ENCODE results near the gene SYT4.
"Not testable (repeated sequence)": the region's sequence is repeated elsewhere in the genome, so short reads cannot be mapped to it uniquely, and the experiment has no call there.

Gene SYT4, protein sequence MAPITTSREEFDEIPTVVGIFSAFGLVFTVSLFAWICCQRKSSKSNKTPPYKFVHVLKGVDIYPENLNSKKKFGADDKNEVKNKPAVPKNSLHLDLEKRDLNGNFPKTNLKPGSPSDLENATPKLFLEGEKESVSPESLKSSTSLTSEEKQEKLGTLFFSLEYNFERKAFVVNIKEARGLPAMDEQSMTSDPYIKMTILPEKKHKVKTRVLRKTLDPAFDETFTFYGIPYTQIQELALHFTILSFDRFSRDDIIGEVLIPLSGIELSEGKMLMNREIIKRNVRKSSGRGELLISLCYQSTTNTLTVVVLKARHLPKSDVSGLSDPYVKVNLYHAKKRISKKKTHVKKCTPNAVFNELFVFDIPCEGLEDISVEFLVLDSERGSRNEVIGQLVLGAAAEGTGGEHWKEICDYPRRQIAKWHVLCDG

GRCh38 chr18:43277164-43277600, at the start of gene SYT4:
TSS of gene SYT4 (minus strand) at chr18:43277490. CDS start at chr18:43277281, 209 bp downstream.
- DNase-seq (ENCODE audit: low read depth in 2 of 2): no peak

DNA sequence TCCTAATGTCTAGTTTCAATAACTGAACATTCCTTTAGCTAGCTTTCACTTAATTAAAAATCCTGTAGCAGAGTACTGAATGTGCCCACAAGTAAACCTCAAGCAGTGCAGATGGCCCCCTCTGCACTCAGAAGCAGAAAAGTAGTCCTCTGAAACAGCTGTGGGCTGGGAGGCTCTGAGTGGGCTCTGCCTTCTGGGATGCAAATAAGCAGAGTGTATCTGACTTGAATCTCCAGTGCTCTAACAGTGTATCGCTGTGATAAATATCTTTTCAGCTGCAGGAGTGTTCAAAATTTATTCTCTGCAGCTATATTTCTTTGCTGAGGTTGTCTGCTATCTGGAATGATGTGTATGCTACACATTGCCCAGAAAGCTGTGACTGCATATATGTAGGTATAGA, 44.8 kb upstream of the SYT4 start:
- no peak for DNase-seq (ENCODE audit: low read depth in 2 of 2)

DNA sequence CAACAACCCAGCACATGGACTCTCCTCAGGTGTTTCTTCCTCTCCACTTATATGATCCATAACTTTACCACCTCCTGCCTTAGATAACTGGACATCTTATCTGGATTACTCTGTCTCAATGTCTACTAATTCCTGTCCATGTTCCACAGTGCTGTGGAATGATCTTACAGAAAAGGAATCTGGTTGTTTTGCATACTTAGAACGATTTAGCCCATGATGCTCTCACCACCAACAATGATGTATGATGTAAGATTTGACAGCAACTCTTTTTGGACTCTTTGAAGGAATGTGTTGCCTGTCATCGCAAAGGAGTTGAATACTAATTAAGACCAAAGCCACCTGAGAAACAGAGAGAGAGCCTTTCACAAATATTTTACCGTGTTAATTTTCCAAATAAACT, 37.7 kb upstream of the SYT4 start:
- no peak for DNase-seq (ENCODE audit: low read depth in 2 of 2)

DNA sequence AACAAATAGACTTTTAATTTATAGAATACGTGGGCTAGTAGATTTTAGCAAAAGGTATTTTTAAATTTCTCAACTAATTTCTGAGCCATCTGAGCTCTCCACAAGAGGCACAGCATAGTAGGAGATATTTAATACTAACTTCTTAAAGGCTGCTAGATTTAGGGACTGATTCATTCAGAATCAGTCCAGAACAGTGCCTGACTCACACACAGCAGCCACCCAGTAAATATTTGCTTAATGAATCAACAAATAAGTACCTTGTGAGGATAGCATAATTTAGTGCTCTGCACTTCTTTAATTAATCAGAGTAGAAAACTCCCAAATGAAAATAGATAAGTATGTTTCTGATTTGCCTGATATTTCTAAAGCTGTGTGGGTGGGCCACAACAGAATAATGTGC, 35.6 kb upstream of the SYT4 start:
- no peak for DNase-seq (ENCODE audit: low read depth in 2 of 2)

GRCh38 chr18:43310239-43310638, 32.9 kb upstream of the SYT4 start:
- DNase-seq (ENCODE audit: low read depth in 2 of 2): no peak

DNA sequence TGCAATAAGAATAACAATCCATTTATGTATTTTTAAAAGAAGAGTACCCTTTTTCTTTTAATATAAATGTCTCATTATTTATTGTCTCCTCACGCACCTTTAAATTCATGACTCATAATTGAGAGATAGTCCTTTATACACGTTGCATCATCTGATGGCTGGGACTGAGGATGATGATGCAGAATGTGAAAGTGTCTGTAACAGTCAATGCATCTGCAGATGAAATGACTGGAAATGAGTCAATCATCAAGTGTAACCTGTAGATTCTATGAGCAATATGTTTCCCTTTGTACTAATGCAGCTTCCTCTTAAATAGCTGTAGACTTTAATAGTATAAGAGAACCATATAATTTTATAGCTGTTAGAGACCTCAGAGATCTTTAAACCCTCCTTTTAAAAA, 26.1 kb upstream of the SYT4 start:
- DNase-seq (ENCODE audit: low read depth in 2 of 2): no peak

- not testable (repeated sequence) for DNase-seq (ENCODE audit: low read depth in 2 of 2)
Measured at GRCh38 chr18:43286187-43286586, 8.9 kb upstream of the SYT4 start.

- no peak for DNase-seq (ENCODE audit: low read depth in 2 of 2)
Measured at GRCh38 chr18:43283299-43283698, 6.0 kb upstream of the SYT4 start.

DNA sequence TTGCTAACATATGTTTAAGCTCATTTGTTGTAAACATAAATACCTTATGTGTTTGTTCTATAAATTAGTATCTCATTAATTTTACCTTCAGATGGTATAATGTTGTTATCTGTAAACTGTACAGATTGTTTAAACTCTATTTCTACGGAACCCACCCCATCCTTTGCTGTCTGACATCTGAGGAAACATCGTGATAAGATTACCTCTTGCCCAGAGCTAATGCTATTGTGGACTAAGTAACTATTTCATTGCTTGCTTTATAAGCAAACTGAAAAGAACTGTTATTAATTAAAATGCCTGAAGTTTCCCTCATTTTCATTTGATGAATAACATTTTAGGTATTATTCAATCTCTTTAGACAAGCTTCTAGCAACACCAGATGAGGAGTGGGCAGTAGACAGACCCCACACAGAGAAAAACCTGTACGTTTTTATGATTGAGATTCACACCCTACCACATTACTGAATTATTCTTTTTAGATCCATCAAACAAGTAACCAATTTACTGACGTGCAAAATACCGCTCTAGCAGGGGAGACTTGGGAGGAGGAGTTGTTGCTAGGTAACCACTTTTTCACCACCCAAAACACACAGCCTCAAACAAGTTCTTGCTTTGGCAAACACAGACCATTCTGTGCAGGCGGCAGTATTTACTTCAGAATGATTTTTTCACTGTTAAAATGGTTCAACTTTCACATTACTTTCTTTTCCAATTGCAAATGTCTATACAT, 1.9 kb upstream of the SYT4 start:
- no peak for DNase-seq (ENCODE audit: low read depth in 2 of 2)

- no peak for DNase-seq (ENCODE audit: low read depth in 2 of 2)
Measured at GRCh38 chr18:43278355-43278754, 1.1 kb upstream of the SYT4 start.

GRCh38 chr18:43276491-43276890, 799 bp downstream of the SYT4 start:
- no peak for DNase-seq (ENCODE audit: low read depth in 2 of 2)

DNA sequence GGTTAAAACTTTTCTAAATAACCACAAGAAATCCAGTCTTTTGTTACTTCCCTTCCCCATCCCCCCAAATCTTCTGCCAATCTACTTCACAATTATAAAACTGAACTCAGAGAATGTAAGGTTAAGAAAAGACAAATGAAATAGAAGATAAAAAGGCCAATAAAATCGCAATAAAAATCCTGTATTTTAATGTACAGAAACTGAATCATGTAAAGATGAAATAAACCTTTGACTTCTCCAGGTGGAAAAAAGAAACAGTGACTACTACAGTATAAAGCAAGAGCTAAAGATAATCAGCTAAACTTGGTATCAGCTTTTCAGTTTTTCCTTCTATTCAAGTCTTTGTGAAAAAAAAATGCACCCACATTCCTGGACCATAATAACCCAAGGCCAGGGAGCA, 1.7 kb downstream of the SYT4 start:
- no peak for DNase-seq (ENCODE audit: low read depth in 2 of 2)

GRCh38 chr18:43274526-43274925, 2.8 kb downstream of the SYT4 start:
- no peak for DNase-seq (ENCODE audit: low read depth in 2 of 2)

- DNase-seq (ENCODE audit: low read depth in 2 of 2): no peak
Measured at GRCh38 chr18:43271593-43272432, 5.5 kb downstream of the SYT4 start.

- no peak for DNase-seq (ENCODE audit: low read depth in 2 of 2)
Measured at GRCh38 chr18:43267818-43268217, 9.5 kb downstream of the SYT4 start.

- no peak for DNase-seq (ENCODE audit: low read depth in 2 of 2)
Measured at GRCh38 chr18:43265465-43265864, 11.8 kb downstream of the SYT4 start.

- DNase-seq (ENCODE audit: low read depth in 2 of 2): no peak
Measured at GRCh38 chr18:43248610-43249249, 28.6 kb downstream of the SYT4 start.

DNA sequence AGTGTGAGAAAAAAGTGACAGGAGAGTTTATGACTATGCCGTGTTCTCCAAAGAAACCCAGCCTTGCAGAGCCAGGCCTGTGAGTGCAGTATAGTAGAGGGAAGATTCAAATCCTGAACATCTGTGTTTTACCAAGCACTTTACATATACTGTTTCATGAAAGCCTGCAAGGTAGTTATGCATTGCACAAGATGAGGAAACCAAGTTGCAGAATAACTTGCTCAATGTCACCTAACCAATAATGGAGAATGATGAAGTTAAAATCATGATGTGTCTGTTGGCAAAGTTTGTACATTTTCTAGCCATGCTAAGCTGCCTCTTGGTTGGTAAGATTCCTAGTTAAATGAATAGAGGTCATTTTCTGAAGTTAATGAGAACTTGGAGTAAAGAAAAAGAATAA, 29.3 kb downstream of the SYT4 start:
- no peak for DNase-seq (ENCODE audit: low read depth in 2 of 2)

DNA sequence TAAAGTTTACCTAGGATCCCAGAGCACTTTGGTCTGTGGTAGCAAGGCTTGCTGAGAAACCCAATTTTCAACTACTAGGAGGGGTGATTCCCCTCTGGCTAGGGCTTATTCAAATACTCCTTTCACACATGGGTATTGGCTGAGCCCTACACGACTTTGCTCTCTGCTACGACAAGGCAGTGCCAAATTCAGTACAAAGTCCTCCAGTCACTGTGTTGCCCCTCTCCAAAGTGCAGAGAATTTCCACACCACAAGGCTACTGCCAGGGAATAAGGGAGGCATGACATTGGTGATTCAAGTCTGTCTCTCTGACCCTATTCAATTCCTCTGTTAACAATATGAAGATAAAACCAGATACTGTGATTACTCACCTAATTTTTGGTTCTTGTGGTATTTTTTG, 38.9 kb downstream of the SYT4 start:
- DNase-seq (ENCODE audit: low read depth in 2 of 2): no peak

GRCh38 chr18:43236921-43237320, 40.4 kb downstream of the SYT4 start:
- no peak for DNase-seq (ENCODE audit: low read depth in 2 of 2)

- no peak for DNase-seq (ENCODE audit: low read depth in 2 of 2)
Measured at GRCh38 chr18:43234889-43235288, 42.4 kb downstream of the SYT4 start.

DNA sequence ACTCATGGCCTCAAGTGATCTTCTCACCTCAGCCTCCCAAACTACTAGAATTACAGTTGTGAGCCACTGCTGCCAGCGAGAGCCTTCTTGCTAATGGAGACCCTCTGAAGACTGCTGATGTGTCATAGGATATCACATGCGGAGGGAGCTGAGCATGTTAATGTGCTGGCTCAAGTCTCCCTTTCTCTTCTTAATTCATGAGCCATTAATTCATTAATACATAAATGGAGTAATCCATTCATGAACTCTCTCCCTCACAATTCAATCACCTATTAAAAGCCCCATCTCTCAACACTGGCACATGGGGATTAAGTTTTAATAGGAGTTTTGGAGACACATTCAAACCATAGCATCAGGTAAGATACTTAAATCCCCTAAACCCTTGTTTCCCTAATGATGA, 54.8 kb downstream of the SYT4 start:
- DNase-seq (ENCODE audit: low read depth in 2 of 2): no peak

Data from stimulated activated CD4-positive, alpha-beta T cell treated with anti-CD3 and anti-CD28 coated beads, Interleukin-1b, Interleukin-23, amount 100 ng/mL, for 1 hour (primary cell).